ENCODE measurements around the gene SLC39A6.

DNA sequence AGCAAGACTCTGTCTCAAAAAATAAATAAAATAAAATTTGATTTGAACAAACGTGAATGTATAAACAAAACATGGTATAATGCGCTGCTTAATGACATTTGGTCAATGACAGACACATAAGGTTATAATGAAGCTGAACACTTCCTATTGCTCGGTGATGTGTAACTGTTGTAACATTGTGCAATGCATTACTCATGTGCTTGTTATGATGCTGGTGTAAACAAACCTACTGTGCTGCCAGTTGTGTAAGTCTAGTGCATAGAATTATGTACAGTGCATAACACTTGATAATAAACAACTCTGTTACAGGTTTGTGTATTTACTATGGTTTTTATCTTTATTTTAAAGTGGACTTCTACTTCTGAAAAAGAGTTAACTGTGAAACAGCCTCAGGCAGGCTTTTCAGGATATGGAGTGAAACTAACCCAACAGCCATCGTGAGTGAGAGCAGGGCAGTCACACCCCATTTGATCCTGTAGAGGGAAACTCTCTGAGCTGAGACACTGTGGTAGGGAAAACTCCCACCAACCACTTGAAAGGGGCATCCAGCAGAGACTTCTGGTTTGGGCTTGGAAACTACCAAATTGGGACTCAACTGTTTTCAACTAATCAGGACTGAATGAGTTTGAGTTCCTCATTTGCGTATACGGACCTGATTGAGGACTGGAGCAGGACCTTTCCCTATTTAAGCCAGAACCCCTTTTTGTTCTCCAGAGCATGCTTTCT is 53.1 kb downstream of the SLC39A6 start:
- TF ChIP-seq POLR2AphosphoS5 (IDR thresholded peaks at IDR 0.05; ENCODE audit: low read depth, low read length) (no peak), POLR2A (IDR thresholded peaks at IDR 0.05; ENCODE audit: low read depth, low read length) (no peak)

All from GM12892 (cell line).